Occipital lobe (tissue), 2 donors: ENCODE results near the gene VPS35. TPM values are rescaled to one million over a fixed set of nuclear protein-coding genes. Genes with fewer than 3 reads are reported as not detected.
A peak's percentile ranks its signal among the peaks of the same experiment; 100 is the strongest.
"Not testable (repeated sequence)": the region's sequence is repeated elsewhere in the genome, so short reads cannot be mapped to it uniquely, and the experiment has no call there.

Experiments used
- DNase-seq: peaks from one replicate; lab custom pipeline; 2025; lab: John Stamatoyannopoulos, UW
- total RNA-seq: library from RNA; depleted of rRNA; stranded (reverse); fragments of >200 nt; gene quantifications from one replicate; pipeline ENCODE4 v1.2.3, GENCODE V29; 2014

Gene VPS35
- total RNA-seq, 1 donor from 2014 or later: 176 TPM

DNA sequence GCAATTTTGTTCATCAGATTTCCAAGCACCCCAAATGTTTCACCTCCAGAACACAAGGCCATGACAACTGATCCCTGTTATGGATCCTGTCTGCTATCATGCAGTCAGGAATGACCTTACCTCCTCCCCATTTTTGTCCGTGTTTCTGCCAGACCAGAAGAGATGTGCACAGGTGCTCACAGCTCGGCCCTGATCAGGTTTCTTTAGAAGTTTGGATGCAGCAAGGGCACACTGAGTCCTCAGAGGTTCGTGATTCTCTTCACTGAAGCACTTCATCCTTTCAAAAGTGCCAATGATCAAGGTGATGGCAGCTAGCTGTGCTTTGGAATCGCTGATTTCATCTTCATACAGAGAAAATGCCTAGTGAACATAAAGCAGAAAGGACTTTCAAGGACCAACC, 26.9 kb downstream of the VPS35 start:
- DNase-seq: no peak

- DNase-seq: no peak
Measured at GRCh38 chr16:46658925-46659324, 30.1 kb downstream of the VPS35 start.

- DNase-seq: no peak
Measured at GRCh38 chr16:46651305-46651704, 37.7 kb downstream of the VPS35 start.

DNA sequence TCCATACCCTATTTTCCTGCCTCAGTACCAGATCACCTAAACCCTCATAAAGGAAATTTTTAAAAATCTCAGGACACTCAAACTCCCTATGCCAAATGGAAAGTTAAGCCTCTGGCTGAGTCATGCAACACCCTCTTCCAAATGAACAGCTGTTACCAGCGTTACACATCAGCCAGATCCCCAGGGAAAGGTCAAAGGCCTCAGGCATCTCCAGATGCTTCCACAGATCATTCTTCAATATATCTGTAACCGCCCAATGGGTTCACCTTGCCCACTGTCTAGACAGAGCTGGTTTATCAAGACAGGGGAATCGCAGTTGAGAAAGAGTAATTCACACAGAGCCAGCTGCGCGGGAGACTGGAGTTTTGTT, 38.7 kb downstream of the VPS35 start:
- DNase-seq: no peak

GRCh38 chr16:46649588-46650253, 39.3 kb downstream of the VPS35 start:
- peak; percentile 33 for DNase-seq

DNA sequence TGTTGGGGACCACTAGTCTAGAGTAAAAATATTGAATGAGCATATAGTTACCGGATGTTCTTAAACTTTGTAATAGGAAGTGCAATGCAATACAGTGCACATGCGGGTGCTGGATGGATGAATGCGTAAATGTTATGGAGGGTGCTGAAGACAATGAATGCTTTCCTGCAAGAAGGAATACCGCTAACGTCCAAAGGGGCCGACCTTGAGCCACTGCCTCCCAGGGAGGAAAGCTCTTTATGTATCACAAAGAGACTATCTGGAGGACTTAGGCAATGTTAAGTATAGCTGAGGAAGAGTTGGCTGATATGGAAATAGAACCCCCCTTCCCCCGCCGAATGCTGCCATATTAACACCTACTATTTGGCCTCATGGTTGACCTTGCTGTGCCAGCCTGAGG, 40.3 kb downstream of the VPS35 start:
- DNase-seq: no peak

- DNase-seq: no peak
Measured at GRCh38 chr16:46638947-46639925, 49.7 kb downstream of the VPS35 start.

DNA sequence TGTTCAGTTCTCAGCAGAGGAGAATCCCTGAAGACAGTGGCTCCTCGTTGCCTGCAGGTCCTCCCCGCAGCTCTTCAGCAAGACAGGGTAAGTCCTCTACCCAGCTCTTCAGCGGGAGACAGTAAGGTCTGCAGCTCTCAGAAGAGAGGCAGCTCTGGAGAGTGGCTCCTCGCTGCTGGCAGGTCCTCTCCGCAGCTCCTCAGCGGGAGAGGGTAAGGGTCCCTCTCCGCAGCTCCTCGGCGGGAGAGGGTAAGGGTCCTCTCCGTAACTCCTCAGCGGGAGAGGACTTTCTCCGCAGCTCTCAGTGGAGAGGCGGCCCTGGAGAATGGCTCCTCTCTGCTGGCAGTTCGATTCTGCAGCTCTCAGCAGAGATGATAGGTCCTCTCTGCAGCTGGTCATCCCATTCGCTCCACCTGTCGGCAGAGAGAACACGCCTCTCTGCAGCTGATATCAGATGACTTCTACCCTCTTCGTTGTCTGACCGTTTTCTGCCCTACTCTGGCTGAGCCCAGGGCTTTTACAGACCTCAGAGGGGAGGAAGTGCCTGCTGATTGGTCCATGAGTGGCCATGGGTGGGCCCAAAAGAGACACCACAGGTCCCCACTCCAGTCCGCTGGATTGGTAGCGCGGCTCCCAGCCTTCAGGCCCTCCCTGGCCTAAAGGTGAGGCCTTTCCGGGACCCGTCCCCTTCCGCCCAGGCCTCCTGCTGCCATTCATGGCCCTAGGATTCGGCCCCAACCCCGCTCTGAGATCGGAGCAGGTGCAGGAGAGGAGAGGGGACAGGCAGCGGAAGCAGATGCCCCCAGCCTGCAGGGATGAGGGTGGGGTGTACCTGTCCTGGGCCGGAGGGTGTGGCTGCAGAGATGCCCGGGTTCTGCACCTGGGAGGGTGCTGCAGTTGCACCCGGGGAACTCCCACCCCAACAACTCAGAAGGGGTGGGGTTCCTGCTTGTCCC, 55.9 kb downstream of the VPS35 start:
- DNase-seq: no peak

GRCh38 chr16:46629331-46630219, 59.4 kb downstream of the VPS35 start:
- DNase-seq: no peak

DNA sequence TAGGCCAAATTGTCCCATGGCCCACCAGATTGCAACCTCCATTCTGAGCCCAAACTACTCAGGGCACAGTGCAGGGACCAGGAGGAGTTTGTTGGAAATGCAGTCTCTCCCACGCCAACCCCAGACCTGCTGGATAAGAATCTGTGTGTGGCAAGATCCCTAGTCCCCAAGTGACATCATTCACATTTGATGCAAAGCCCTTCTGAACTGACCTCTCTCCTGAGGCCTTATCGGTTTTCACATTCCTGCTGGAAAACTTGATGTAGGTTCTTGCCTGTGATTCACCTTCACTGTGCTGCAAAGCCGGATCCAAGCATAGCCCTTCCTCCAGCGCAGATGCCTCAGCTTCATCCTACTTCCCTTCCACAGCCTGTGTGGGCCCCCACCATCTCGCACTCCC, 61.2 kb downstream of the VPS35 start:
- DNase-seq: no peak

- not testable (repeated sequence) for DNase-seq
Measured at GRCh38 chr16:46626681-46627080, 62.3 kb downstream of the VPS35 start.

DNA sequence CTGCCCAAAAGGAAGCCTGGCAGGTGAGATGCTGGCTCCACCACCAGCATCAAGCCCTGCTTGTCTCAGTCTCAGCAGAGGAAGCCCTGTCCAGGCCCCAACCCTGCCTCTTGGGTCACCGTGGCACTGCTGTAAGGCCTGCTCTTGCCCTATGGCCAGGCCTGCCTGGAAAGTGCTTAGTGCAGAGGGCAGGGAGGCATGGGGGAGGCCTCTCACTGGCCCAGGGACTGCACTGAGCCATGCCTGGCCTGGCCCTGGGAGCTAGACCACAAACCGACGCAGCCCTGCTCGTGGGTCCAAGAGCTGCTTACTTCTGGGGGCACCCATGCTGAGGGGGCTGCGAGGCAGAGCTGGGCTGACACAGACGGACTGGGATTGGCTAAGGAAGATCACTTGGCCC, 64.1 kb downstream of the VPS35 start:
- not testable (repeated sequence) for DNase-seq

GRCh38 chr16:46623707-46624106, 65.3 kb downstream of the VPS35 start:
- DNase-seq: not testable (repeated sequence)

- not testable (repeated sequence) for DNase-seq
Measured at GRCh38 chr16:46623246-46623645, 65.7 kb downstream of the VPS35 start.

DNA sequence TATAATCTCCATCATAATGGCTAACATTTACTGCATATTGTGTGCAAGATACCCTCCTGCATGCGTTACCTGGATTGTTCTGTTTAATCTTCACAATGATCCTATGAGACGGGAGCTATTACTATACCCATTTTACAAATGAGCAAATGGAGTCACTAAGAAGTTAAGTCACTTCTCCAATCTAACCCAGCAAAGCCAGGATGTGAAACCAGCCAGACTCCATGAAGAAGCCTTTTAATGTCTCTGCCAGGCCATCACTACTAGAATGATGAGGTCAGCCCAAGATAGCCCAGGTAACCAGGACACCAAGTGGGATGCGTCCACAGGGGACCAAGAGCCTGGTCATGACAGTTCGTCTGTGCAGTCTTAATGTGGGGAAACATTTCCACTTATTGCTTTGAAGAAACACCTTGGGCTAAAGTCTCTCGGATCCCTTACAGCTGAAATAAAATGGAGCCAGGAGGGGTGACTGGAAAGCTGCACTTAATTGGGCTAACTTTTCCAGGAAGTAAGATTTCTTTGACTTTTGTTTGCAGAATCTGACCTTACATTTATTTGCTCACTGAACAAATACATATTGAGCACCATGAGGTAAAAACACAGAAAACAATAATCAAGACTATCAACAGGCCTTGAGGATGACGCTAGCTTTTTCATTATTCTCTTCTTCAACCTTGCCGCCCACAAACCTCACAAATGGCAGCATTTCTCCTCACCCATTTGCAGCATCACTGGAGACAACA, 66.9 kb downstream of the VPS35 start:
- no peak for DNase-seq

DNA sequence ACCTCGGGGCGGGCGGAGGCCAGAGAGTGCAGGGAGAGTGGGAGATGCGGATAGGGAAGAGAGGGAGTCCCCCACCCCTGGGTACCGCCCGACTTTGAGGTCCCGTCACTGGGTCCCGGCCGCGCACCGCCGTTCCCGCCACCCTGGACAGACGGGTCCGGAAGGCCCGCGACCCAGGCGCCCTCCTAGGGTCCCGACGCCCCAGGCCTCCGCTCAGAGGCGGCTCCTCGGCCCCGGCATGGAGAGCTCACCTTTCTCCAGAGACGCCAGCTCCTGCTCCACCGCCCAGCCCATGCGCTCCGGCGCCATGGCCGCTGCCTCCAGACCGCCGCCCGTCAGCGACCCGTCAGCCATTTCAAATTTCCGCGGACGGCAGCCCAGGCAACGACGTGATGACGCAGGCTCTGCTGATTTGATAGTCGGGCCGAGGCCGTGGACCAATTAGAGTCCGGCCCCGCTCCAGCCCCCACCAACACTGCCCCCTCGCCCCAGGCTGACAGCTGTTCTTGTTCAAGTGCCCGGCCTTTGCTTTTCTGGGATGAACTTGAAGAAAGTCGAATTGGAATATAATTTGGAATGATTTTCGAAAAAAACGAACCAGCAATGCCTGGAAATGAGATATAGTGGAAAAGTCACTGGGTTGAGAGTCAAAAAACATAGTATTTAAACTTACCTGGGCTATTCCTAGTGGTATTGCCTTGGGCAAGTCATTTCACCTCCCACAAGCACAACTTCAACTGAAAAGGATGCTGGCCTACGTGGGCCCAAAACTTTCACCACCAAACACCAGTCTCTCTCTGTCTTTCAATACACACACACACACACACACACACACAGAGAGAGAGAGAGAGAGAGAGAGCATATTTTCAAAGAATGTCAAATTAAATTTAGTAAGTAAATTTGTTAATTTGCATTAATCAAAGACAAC, 67.7 kb downstream of the VPS35 start, which contains the start of gene SHCBP1:
Gene SHCBP1 (minus strand): TSS at position 374 of the 928 bp plus-strand sequence. CDS start 20 bp downstream, at position 354.
- DNase-seq: peak; percentile 46

GRCh38 chr16:46620266-46621005, 68.5 kb downstream of the VPS35 start:
- DNase-seq: no peak

DNA sequence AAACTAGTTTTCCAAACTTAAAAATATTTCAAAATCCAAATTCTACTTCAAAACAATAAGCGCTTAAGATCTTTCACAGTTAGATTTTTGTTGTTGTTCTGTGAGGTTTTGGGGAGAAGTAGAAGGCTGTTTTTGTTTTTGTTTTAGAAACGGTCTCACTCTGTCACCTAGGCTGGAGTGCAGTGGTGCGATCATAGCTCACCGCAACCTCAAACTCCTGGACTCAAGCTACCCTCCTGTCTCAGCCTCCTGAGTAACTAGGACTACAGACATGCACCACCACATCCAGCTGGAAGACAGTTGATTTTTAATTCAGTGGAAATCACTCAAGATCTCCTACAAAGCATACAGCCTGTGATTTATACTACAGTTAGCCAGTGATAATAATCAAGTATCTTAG, 70.5 kb downstream of the VPS35 start:
- no peak for DNase-seq
